HCT116 (cell line): ENCODE data around the gene AKAP8. TPM values are rescaled to one million over a fixed set of nuclear protein-coding genes. Genes with fewer than 3 reads are reported as not detected.

ENCODE experiments used
- ATAC-seq: fragments of 200-7000 bp; cut with Tn5 transposase; 2 replicates; pipeline ENCODE4 v1.9.1; 2020; ENCODE audit warnings: mild to moderate bottlenecking, moderate library complexity
- BruUV-seq: library from RNA; stranded (reverse); fragments of 400-500 nt; replicated peaks from 2 replicates; lab custom pipeline; 2021; lab: Mats Ljungman, UMichigan
- CTCF ChIA-PET: fragments of 300-600 bp; sonication (Branson Sonifier 250); formaldehyde crosslinking; loops from one replicate; lab custom pipeline; 2021; ENCODE audit warnings: antibody characterized with exemption; lab: Charles Lee
- POLR2A ChIA-PET: fragments of 300-600, 350-600 bp; sonication (Branson Sonifier 250); formaldehyde crosslinking; loops from one replicate; lab custom pipeline; 2021; ENCODE audit warnings: antibody characterized with exemption; lab: Charles Lee
- RAD21 ChIA-PET, 2 experiments: fragments of 300-600 bp; sonication (Branson Sonifier 250); formaldehyde crosslinking; loops; one replicate each; lab custom pipeline; 2023; ENCODE audit warnings: low total read pairs in 2 of 2; ENCODE audit not compliant: uncharacterized antibody in 2 of 2, unreplicated experiment in 2 of 2, low non-redundant PET in 1 of 2; lab: Charles Lee
- DNase-seq: peaks from one replicate; pipeline ENCODE4 v3.0.0-alpha.2; 2010; ENCODE audit warnings: low read depth, low spot score
- H2AFZ ChIP-seq: fragments of 200-600 bp; shearing (Covaris generic), sonication (generic); 2 replicates; pipeline ENCODE4 v1.6.1; 2017; ENCODE audit warnings: low read depth, mixed run types, mixed read lengths, antibody characterized with exemption, low read length; ENCODE audit not compliant: poor library complexity, severe bottlenecking
- H3K27ac ChIP-seq: 2 replicates; pipeline ENCODE4 v1.5.1; 2012; ENCODE audit warnings: low read depth, low read length
- H3K27me3 ChIP-seq: fragments of 200-600 bp; sonication (generic); 2 replicates; pipeline ENCODE4 v1.6.1; 2016; ENCODE audit warnings: mixed run types, low read length, mixed read lengths; ENCODE audit not compliant: insufficient read depth
- H3K36me3 ChIP-seq, 2 experiments: fragments of 200-500 bp in 1 of 2; fragments of 200-600 bp in 1 of 2; sonication (Bioruptor generic) in 1 of 2; sonication (generic) in 1 of 2; 2 replicates each; pipeline versions ENCODE4 v1.5.1 to v1.6.1; 2014 to 2016; ENCODE audit warnings: low read length in 2 of 2, inconsistent platforms in 1 of 2, mixed read lengths in 1 of 2, mixed run types in 1 of 2; ENCODE audit not compliant: insufficient read depth in 2 of 2, control insufficient read depth in 1 of 2
- H3K4me1 ChIP-seq, 2 experiments: fragments of 200-600 bp in 1 of 2; sonication (generic) in 1 of 2; 2 replicates each; pipeline versions ENCODE4 v1.5.1 to v1.6.1; 2012 to 2017; ENCODE audit warnings: low read length in 2 of 2, inconsistent platforms in 1 of 2, mild to moderate bottlenecking in 1 of 2, mixed read lengths in 1 of 2, mixed run types in 1 of 2, moderate library complexity in 1 of 2; ENCODE audit not compliant: insufficient read depth in 2 of 2, control insufficient read depth in 1 of 2
- H3K4me2 ChIP-seq: fragments of 200-600 bp; sonication (generic); 2 replicates; pipeline ENCODE4 v1.6.1; 2017; ENCODE audit warnings: mixed run types, low read length, mixed read lengths
- H3K4me3 ChIP-seq, 2 experiments: fragments of 200-600 bp in 1 of 2; sonication (generic) in 1 of 2; replicated peaks in 1 of 2; 2 replicates each; pipeline ENCODE4 v1.5.1; 2011 to 2016; ENCODE audit warnings: low read length in 2 of 2, control low read depth in 1 of 2, low read depth in 1 of 2, mild to moderate bottlenecking in 1 of 2, mixed read lengths in 1 of 2, mixed run types in 1 of 2
- H3K79me2 ChIP-seq: fragments of 200-600 bp; sonication (generic); 2 replicates; pipeline ENCODE4 v1.6.1; 2017; ENCODE audit warnings: mild to moderate bottlenecking, mixed run types, low read length, moderate library complexity, mixed read lengths; ENCODE audit not compliant: insufficient read depth
- H3K9ac ChIP-seq: fragments of 200-600 bp; sonication (generic); 2 replicates; pipeline ENCODE4 v1.6.1; 2016; ENCODE audit warnings: low read length, mixed read lengths
- H3K9me2 ChIP-seq: fragments of 200-600 bp; sonication (generic), shearing (Covaris generic); 2 replicates; pipeline ENCODE4 v1.6.1; 2017; ENCODE audit warnings: mixed run types, mild to moderate bottlenecking, moderate library complexity; ENCODE audit not compliant: insufficient read depth
- H3K9me3 ChIP-seq, 2 experiments: fragments of 200-500 bp in 1 of 2; fragments of 200-600 bp in 1 of 2; sonication (Bioruptor generic) in 1 of 2; sonication (generic) in 1 of 2; 2 replicates each; pipeline ENCODE4 v1.6.1; 2014 to 2017; ENCODE audit warnings: low read length in 2 of 2, mixed read lengths in 2 of 2, inconsistent platforms in 1 of 2, low read depth in 1 of 2, mild to moderate bottlenecking in 1 of 2, mixed run types in 1 of 2, moderate library complexity in 1 of 2; ENCODE audit not compliant: control insufficient read depth in 1 of 2, insufficient read depth in 1 of 2
- H4K20me1 ChIP-seq: fragments of 200-600 bp; sonication (generic), shearing (Covaris generic); 2 replicates; pipeline ENCODE4 v1.6.1; 2017; ENCODE audit warnings: mixed run types, mild to moderate bottlenecking, moderate library complexity; ENCODE audit not compliant: insufficient read depth
- ATF3 ChIP-seq: IDR thresholded peaks from 2 replicates; pipeline ENCODE4 v1.6.1; 2012
- CBX3 ChIP-seq: IDR thresholded peaks from 2 replicates; pipeline ENCODE4 v1.6.1; 2012; ENCODE audit warnings: low read depth
- CEBPB ChIP-seq: IDR thresholded peaks from 2 replicates; pipeline ENCODE4 v1.6.1; 2012; ENCODE audit warnings: low read depth
- ELF1 ChIP-seq: IDR thresholded peaks from 2 replicates; pipeline ENCODE4 v1.6.1; 2012; ENCODE audit warnings: low read depth, borderline replicate concordance
- FOSL1 ChIP-seq: IDR thresholded peaks from 2 replicates; pipeline ENCODE4 v1.6.1; 2012; ENCODE audit warnings: low read depth
- POLR2A ChIP-seq: IDR thresholded peaks from 2 replicates; pipeline ENCODE4 v1.7.0; 2011; ENCODE audit warnings: borderline replicate concordance; ENCODE audit not compliant: insufficient read depth, insufficient read length; ENCODE audit errors: extremely low read depth
- SP1 ChIP-seq: IDR thresholded peaks from 2 replicates; pipeline ENCODE4 v1.6.1; 2012; ENCODE audit warnings: low read depth
- YY1 ChIP-seq: IDR thresholded peaks from 2 replicates; pipeline ENCODE4 v1.6.1; 2011; ENCODE audit warnings: low read length, low read depth, moderate library complexity, mild to moderate bottlenecking; ENCODE audit not compliant: insufficient replicate concordance; ENCODE audit errors: extremely low read depth
- ZNF274 ChIP-seq: fragments of 200-500 bp; sonication (Bioruptor generic); IDR thresholded peaks from 2 replicates; pipeline ENCODE4 v1.6.1; 2014; ENCODE audit warnings: mild to moderate bottlenecking, low read depth, low read length, inconsistent platforms
- intact Hi-C: fragments of 100-400 bp; cut with micrococcal nuclease; formaldehyde crosslinking; loops from 2 replicates; pipeline ENCODE4 v1.10.0; 2022
- total RNA-seq: library from RNA; stranded (reverse); gene quantifications from one replicate; pipeline ENCODE4 v1.2.1, GENCODE V29; 2021; ENCODE audit not compliant: unreplicated experiment
- TF ChIP-seq, protein P1 (sequence below): IDR thresholded peaks from 2 replicates; pipeline ENCODE4 v1.6.1; 2011; ENCODE audit warnings: mild to moderate bottlenecking, low read length, moderate library complexity; ENCODE audit not compliant: insufficient replicate concordance; ENCODE audit errors: extremely low read depth

AKAP8 gene
- total RNA-seq, 1 experiment from 2014 or later = 50.6 TPM

DNA sequence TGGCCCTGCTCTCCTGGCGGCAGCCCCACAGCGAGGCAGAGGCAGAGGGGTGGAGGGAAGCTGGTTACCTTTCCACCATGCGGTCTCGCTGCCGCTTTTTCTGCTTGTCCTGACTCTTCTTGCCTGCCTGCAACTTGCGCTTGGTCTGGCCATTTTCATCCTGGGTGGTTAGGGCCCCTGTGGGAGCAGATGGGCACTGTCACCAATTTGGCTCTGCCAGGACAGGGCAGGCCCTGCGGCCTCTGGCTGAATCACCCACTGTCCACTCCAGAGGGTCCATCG lies 19.6 kb upstream of the AKAP8 start:
- ATAC-seq = no peak

GRCh38 chr19:15398501-15399233 lies 19.1 kb upstream of the AKAP8 start:
- intact Hi-C loops = no loop called here
- no peak for ATAC-seq
- TF ChIP-seq SP1 = no peak
- no peak for TF ChIP-seq ATF3
- TF ChIP-seq ELF1 = no peak
- TF ChIP-seq ZNF274 = no peak
- TF ChIP-seq, protein P1, sequence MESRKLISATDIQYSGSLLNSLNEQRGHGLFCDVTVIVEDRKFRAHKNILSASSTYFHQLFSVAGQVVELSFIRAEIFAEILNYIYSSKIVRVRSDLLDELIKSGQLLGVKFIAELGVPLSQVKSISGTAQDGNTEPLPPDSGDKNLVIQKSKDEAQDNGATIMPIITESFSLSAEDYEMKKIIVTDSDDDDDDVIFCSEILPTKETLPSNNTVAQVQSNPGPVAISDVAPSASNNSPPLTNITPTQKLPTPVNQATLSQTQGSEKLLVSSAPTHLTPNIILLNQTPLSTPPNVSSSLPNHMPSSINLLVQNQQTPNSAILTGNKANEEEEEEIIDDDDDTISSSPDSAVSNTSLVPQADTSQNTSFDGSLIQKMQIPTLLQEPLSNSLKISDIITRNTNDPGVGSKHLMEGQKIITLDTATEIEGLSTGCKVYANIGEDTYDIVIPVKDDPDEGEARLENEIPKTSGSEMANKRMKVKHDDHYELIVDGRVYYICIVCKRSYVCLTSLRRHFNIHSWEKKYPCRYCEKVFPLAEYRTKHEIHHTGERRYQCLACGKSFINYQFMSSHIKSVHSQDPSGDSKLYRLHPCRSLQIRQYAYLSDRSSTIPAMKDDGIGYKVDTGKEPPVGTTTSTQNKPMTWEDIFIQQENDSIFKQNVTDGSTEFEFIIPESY = no peak
- TF ChIP-seq FOSL1 = no peak

More for the DNA sequence above, 19.6 kb upstream of the AKAP8 start:
- TF ChIP-seq YY1 = no peak
- TF ChIP-seq CEBPB = no peak
- TF ChIP-seq CBX3 = no peak
- no peak for TF ChIP-seq POLR2A
- TF ChIP-seq SP1 = no peak
- TF ChIP-seq, protein P1 = no peak
- TF ChIP-seq, all 23 proteins: peak for 0
- DNase-seq = no peak
- no peak overlapping the region for H3K4me2 ChIP-seq
- H3K4me3 ChIP-seq = no peak overlapping the region
- H2AFZ ChIP-seq = no peak overlapping the region
- intact Hi-C loops = no loop called here
- ChIA-PET CTCF (no interaction called here), POLR2A (no interaction called here), RAD21 (interaction anchor here in 1 of 2 experiments (0.7 kb wide), 1 partner anchor 21 kb away, joined by 3 read pairs; no protein-coding TSS in a partner anchor)
- H3K36me3 ChIP-seq = peaks cover 29 to 38% of the 10 kb centered on the region in 2 experiments; a peak in 3 of 4 replicates
- BruUV-seq = no TSS peak
- H4K20me1 ChIP-seq = no peaks in the 10 kb centered on the region
- H3K4me1 ChIP-seq = no peaks in the 10 kb centered on the region
- H3K27me3 ChIP-seq = no peaks in the 10 kb centered on the region
- no peaks in the 10 kb centered on the region for H3K9me3 ChIP-seq
- H3K27ac ChIP-seq = no peak overlapping the region
- H3K79me2 ChIP-seq = peaks cover 56% of the 10 kb centered on the region
- H3K9me2 ChIP-seq = no peaks in the 10 kb centered on the region
- no peak overlapping the region for H3K9ac ChIP-seq

More at GRCh38 chr19:15398501-15399233, 19.1 kb upstream of the AKAP8 start:
- Histone ChIP-seq H3K9me2 (no peaks in the 10 kb centered on the region), H3K4me1 (no peaks in the 10 kb centered on the region), H2AFZ (no peak overlapping the region), H3K79me2 (peaks cover 51% of the 10 kb centered on the region), H4K20me1 (no peaks in the 10 kb centered on the region), H3K27me3 (no peaks in the 10 kb centered on the region), H3K9ac (no peak overlapping the region), H3K36me3 (peaks cover 31 to 38% of the 10 kb centered on the region in 2 experiments; a peak in 3 of 4 replicates), H3K4me2 (no peak overlapping the region), H3K27ac (no peak overlapping the region), H3K9me3 (no peaks in the 10 kb centered on the region), H3K4me3 (no peak overlapping the region)
- ChIA-PET RAD21 (no interaction called here), POLR2A (no interaction called here), CTCF (no interaction called here)
- BruUV-seq = no TSS peak
- no peak for DNase-seq
